Measurements from ENCODE around the gene UBD.

GRCh38 chr6:29528300-29528931 is 31.1 kb downstream of the UBD start:
- no peak for TF ChIP-seq STAG1 (CRISPR knock-in tag; IDR thresholded peaks at IDR 0.05)
- TF ChIP-seq CAMTA2 (CRISPR knock-in tag; IDR thresholded peaks at IDR 0.05; ENCODE audit: borderline replicate concordance) = no peak
- TF ChIP-seq E2F1 (CRISPR knock-in tag; IDR thresholded peaks at IDR 0.05) = no peak
- TF ChIP-seq EZH2 (conservative IDR thresholded peaks at IDR 0.05; ENCODE audit: low read depth, low read length) = no peak
- TF ChIP-seq EP300 (IDR thresholded peaks at IDR 0.05; ENCODE audit: low read depth in 2 of 2, low read length in 2 of 2) = no peak
- no peak for TF ChIP-seq EP300 (CRISPR knock-in tag; IDR thresholded peaks at IDR 0.05; ENCODE audit: borderline replicate concordance)
- no peak for TF ChIP-seq ZNF850 (CRISPR knock-in tag; conservative IDR thresholded peaks at IDR 0.05)
- no peak for TF ChIP-seq RARG (CRISPR knock-in tag; IDR thresholded peaks at IDR 0.05; ENCODE audit: low read depth)
- TF ChIP-seq ZNF558 (CRISPR knock-in tag; IDR thresholded peaks at IDR 0.05; ENCODE audit: borderline replicate concordance) = no peak

All from HepG2 (cell line).